ENCODE measurements around the gene PPP3CA.

GRCh38 chr4:101265816-101266172 is 81.5 kb downstream of the PPP3CA start:
- TF ChIP-seq POLR2A (IDR thresholded peaks at IDR 0.05) (no peak), CTCF (IDR thresholded peaks at IDR 0.05) (no peak)
